ENCODE measurements around the gene MMP15. TPM values are rescaled to one million over a fixed set of nuclear protein-coding genes. Genes with fewer than 3 reads are reported as not detected.

The MMP15 gene
- total RNA-seq, 1 experiment from 2014 or later = 55.5 TPM

GRCh38 chr16:58027161-58027915 lies 1.8 kb downstream of the MMP15 start:
- ATAC-seq = peak; percentile 61
- H3K27ac Mint-ChIP-seq = peak overlapping the region; percentile 74; the same call in 1 of the 2 replicates
- POLR2A ChIA-PET = interaction anchor here (0.5 to 3.1 kb wide), 6 partner anchors 22 to 1727 kb away, joined by 4 to 29 read pairs (median 5); partner anchors contain the start of gene CFAP20
- DNase-seq (ENCODE audit: low spot score) = peak; percentile 79
- CTCF ChIA-PET = interaction anchor here (0.7 to 4.2 kb wide), 20 partner anchors 8 to 267 kb away, joined by 3 to 45 read pairs (median 5); partner anchors contain the start of genes CFAP20 and USB1
- peaks cover 60% of the 10 kb centered on the region for H3K4me1 Mint-ChIP-seq
- no peaks in the 10 kb centered on the region for H3K9me3 Mint-ChIP-seq
- 0 out of 2 replicates have a peak, but pooled peaks have one; percentile 26 for TF ChIP-seq FOXP4 (CRISPR knock-in tag; IDR thresholded peaks at IDR 0.05)
- TF ChIP-seq USF1 (CRISPR knock-in tag; IDR thresholded peaks at IDR 0.05) = no peak
- 0 out of 2 replicates have a peak, but pooled peaks have one; percentile 30 for TF ChIP-seq TEAD4 (CRISPR knock-in tag; IDR thresholded peaks at IDR 0.05)
- no peak for TF ChIP-seq HMGA2 (CRISPR knock-in tag; IDR thresholded peaks at IDR 0.05)
- no peak for TF ChIP-seq ZNF219 (CRISPR knock-in tag; IDR thresholded peaks at IDR 0.05; ENCODE audit: borderline replicate concordance)
- TF ChIP-seq CTCF (IDR thresholded peaks at IDR 0.05) = no peak
- TF ChIP-seq ZMAT4 (CRISPR knock-in tag; IDR thresholded peaks at IDR 0.05) = no peak
- TF ChIP-seq SOX15 (CRISPR knock-in tag; IDR thresholded peaks at IDR 0.05) = no peak
- 0 out of 2 replicates have a peak, but pooled peaks have one; percentile 27 for TF ChIP-seq ETV6 (CRISPR knock-in tag; IDR thresholded peaks at IDR 0.05)
- TF ChIP-seq SP1 (CRISPR knock-in tag; conservative IDR thresholded peaks at IDR 0.05) = peak; percentile 52; the same call in 1 of the 2 replicates
- TF ChIP-seq ZNF263 (CRISPR knock-in tag; IDR thresholded peaks at IDR 0.05; ENCODE audit: low read depth) = no peak
- no peak for TF ChIP-seq NFATC4 (CRISPR knock-in tag; IDR thresholded peaks at IDR 0.05)
- H3K27me3 Mint-ChIP-seq (ENCODE audit: low read depth) = peaks cover 10% of the 10 kb centered on the region
- H3K4me3 Mint-ChIP-seq = peak overlapping the region; percentile 69
- peaks cover 6% of the 10 kb centered on the region; the same call in 1 of the 2 replicates for H3K36me3 Mint-ChIP-seq

- no peak for DNase-seq (ENCODE audit: low spot score)
- peak overlapping the region; percentile 69 for H3K4me3 Mint-ChIP-seq
- ChIA-PET POLR2A (interaction anchor here (0.5 to 3.1 kb wide), 6 partner anchors 22 to 1727 kb away, joined by 4 to 29 read pairs (median 5); partner anchors contain the start of gene CFAP20), CTCF (interaction anchor here (0.7 to 4.2 kb wide), 21 partner anchors 9 to 267 kb away, joined by 3 to 45 read pairs (median 5); partner anchors contain the start of genes CFAP20 and USB1)
- peaks cover 10% of the 10 kb centered on the region for H3K27me3 Mint-ChIP-seq (ENCODE audit: low read depth)
- peak overlapping the region; percentile 96 for H3K27ac Mint-ChIP-seq
- TF ChIP-seq NR1H2 (CRISPR knock-in tag; IDR thresholded peaks at IDR 0.05) (no peak), NR3C1 (CRISPR knock-in tag; conservative IDR thresholded peaks at IDR 0.05; ENCODE audit: low read depth) (0 out of 2 replicates have a peak, but pooled peaks have one; percentile 6), MAX (CRISPR knock-in tag; IDR thresholded peaks at IDR 0.05) (0 out of 2 replicates have a peak, but pooled peaks have one; percentile 28)
- peaks cover 55% of the 10 kb centered on the region for H3K4me1 Mint-ChIP-seq
- H3K9me3 Mint-ChIP-seq = no peaks in the 10 kb centered on the region
- peaks cover 6% of the 10 kb centered on the region; the same call in 1 of the 2 replicates for H3K36me3 Mint-ChIP-seq
- no peak for ATAC-seq
These were observed 2.4 kb downstream of the MMP15 start for GRCh38 chr16:58027916-58028455.
